Measurements from ENCODE around the gene PANK4.
"Not testable (repeated sequence)": the region's sequence is repeated elsewhere in the genome, so short reads cannot be mapped to it uniquely, and the experiment has no call there.

PANK4 gene

GRCh38 chr1:2525920-2526823 is at the start of gene PANK4:
PANK4 (minus strand) TSS chr1:2526596; CDS start chr1:2526587, 9 bp downstream.
- DNase-seq (ENCODE audit: extremely low read depth, low read depth), result peak; percentile 78
- TF ChIP-seq CTCF (IDR thresholded peaks at IDR 0.05; ENCODE audit: low read depth, low read length), result no peak

GRCh38 chr1:2574350-2574749 is 48.0 kb upstream of the PANK4 start:
- no peak for TF ChIP-seq CTCF (IDR thresholded peaks at IDR 0.05; ENCODE audit: low read depth, low read length)
- DNase-seq (ENCODE audit: extremely low read depth, low read depth), result no peak

GRCh38 chr1:2573250-2573920 is 47.0 kb upstream of the PANK4 start:
- TF ChIP-seq CTCF (IDR thresholded peaks at IDR 0.05; ENCODE audit: low read depth, low read length), result no peak
- no peak for DNase-seq (ENCODE audit: extremely low read depth, low read depth)

GRCh38 chr1:2571348-2571747 is 45.0 kb upstream of the PANK4 start:
- DNase-seq (ENCODE audit: extremely low read depth, low read depth), result no peak
- no peak for TF ChIP-seq CTCF (IDR thresholded peaks at IDR 0.05; ENCODE audit: low read depth, low read length)

GRCh38 chr1:2570332-2570731 is 43.9 kb upstream of the PANK4 start:
- no peak for DNase-seq (ENCODE audit: extremely low read depth, low read depth)
- no peak for TF ChIP-seq CTCF (IDR thresholded peaks at IDR 0.05; ENCODE audit: low read depth, low read length)

- not testable (repeated sequence) for DNase-seq (ENCODE audit: extremely low read depth, low read depth)
Observed at GRCh38 chr1:2569703-2570102, 43.3 kb upstream of the PANK4 start.

GRCh38 chr1:2569060-2569459 is 42.7 kb upstream of the PANK4 start:
- TF ChIP-seq CTCF (IDR thresholded peaks at IDR 0.05; ENCODE audit: low read depth, low read length), result no peak
- DNase-seq (ENCODE audit: extremely low read depth, low read depth), result no peak

GRCh38 chr1:2568187-2568816 is 41.9 kb upstream of the PANK4 start:
- not testable (repeated sequence) for DNase-seq (ENCODE audit: extremely low read depth, low read depth)

Data from AG09319 (cell line).